ENCODE measurements around the gene ATRAID.

ATRAID gene

GRCh38 chr2:27214941-27215340 is 3.1 kb downstream of the ATRAID start:
- no peaks in the 10 kb centered on the region for H3K9me3 ChIP-seq (ENCODE audit: low read length)
- H3K27me3 ChIP-seq (ENCODE audit: insufficient read depth, low read length) = no peaks in the 10 kb centered on the region
- no peaks in the 10 kb centered on the region for H4K20me1 ChIP-seq (ENCODE audit: insufficient read depth, low read length)
- no peak for TF ChIP-seq EZH2 (IDR thresholded peaks at IDR 0.05; ENCODE audit: borderline replicate concordance, low read length)
- peaks cover 11% of the 10 kb centered on the region for H3K79me2 ChIP-seq (ENCODE audit: insufficient read depth, low read length)
- no peak overlapping the region for H2AFZ ChIP-seq (ENCODE audit: low read length)
- H3K36me3 ChIP-seq (ENCODE audit: insufficient read depth, low read length) = peaks cover 40% of the 10 kb centered on the region
- H3K9me2 ChIP-seq (ENCODE audit: low read depth, low read length) = no peaks in the 10 kb centered on the region
- no peak overlapping the region for H3K4me3 ChIP-seq (ENCODE audit: low read depth, low read length, poor library complexity, severe bottlenecking)
- H3F3A ChIP-seq (ENCODE audit: insufficient read depth, low read length) = no peaks in the 10 kb centered on the region
- no peak overlapping the region for H3K27ac ChIP-seq (ENCODE audit: low read depth, low read length, poor library complexity, severe bottlenecking)
- H3K4me2 ChIP-seq (ENCODE audit: low read length) = no peak overlapping the region
- H3K9ac ChIP-seq (ENCODE audit: low read length) = no peak overlapping the region
- H3K4me1 ChIP-seq (ENCODE audit: insufficient read depth, low read length, severe bottlenecking) = peaks cover 47% of the 10 kb centered on the region

GRCh38 chr2:27216416-27217137 is 4.7 kb downstream of the ATRAID start:
- Histone ChIP-seq H3K4me3 (ENCODE audit: low read depth, low read length, poor library complexity, severe bottlenecking) (peak overlapping the region; percentile 95), H2AFZ (ENCODE audit: low read length) (no peak overlapping the region), H3K9ac (ENCODE audit: low read length) (peak overlapping the region; percentile 99), H3K4me2 (ENCODE audit: low read length) (peak overlapping the region; percentile 86), H3K27me3 (ENCODE audit: insufficient read depth, low read length) (no peaks in the 10 kb centered on the region), H3K9me3 (ENCODE audit: low read length) (no peaks in the 10 kb centered on the region), H4K20me1 (ENCODE audit: insufficient read depth, low read length) (no peaks in the 10 kb centered on the region), H3K36me3 (ENCODE audit: insufficient read depth, low read length) (peaks cover 53% of the 10 kb centered on the region), H3K4me1 (ENCODE audit: insufficient read depth, low read length, severe bottlenecking) (peaks cover 32% of the 10 kb centered on the region), H3K27ac (ENCODE audit: low read depth, low read length, poor library complexity, severe bottlenecking) (peak overlapping the region; percentile 68), H3K79me2 (ENCODE audit: insufficient read depth, low read length) (peaks cover 11% of the 10 kb centered on the region), H3F3A (ENCODE audit: insufficient read depth, low read length) (no peaks in the 10 kb centered on the region), H3K9me2 (ENCODE audit: low read depth, low read length) (no peaks in the 10 kb centered on the region)
- no peak for TF ChIP-seq EZH2 (IDR thresholded peaks at IDR 0.05; ENCODE audit: borderline replicate concordance, low read length)
- TF ChIP-seq CTCF (IDR thresholded peaks at IDR 0.05; ENCODE audit: low read length) = no peak

DNA sequence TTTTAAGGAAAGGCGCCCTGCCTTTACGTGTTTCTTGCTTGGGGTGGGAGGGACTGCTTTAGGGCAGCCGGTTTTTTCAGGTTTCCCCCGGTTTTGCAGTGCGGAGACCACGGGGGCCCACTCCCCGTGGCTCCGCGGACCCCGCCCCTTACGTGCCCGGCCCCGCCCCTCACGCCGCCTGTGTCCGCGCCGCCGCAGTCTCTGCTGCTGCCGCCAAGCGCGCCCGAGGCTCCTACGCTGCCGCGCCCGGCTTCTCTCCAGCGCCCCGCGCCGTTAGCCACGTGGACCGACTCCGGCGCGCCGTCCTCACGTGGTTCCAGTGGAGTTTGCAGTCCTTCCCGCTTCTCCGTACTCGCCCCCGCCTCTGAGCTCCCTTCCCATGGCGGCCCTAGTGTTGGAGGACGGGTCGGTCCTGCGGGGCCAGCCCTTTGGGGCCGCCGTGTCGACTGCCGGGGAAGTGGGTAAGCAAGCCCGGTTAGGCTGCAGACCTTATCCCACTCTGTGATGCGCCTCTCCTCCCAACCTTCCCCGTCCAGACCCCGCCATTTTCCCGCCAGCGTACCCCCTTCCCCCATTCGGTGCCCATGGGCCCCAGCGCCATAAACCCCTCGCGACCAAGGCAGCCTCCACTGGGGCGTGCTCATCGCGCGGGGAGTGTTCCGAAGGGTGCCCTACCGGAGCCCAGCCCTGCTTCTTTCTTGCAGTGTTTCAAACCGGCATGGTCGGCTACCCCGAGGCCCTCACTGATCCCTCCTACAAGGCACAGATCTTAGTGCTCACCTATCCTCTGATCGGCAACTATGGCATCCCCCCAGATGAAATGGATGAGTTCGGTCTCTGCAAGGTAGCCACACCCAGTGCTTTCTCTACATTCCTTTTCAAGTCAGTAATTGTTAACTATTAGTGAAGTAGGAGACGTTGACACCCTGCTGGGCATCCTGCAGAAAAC is 5.6 kb downstream of the ATRAID start, which contains the start of gene CAD:
Gene CAD, plus strand, starts transcription at position 197 of the 949 bp plus-strand sequence. Its CDS starts 183 bp downstream, at position 380.
- TF ChIP-seq EZH2 (IDR thresholded peaks at IDR 0.05; ENCODE audit: borderline replicate concordance, low read length) (no peak), CTCF (IDR thresholded peaks at IDR 0.05; ENCODE audit: low read length) (0 out of 2 replicates have a peak, but pooled peaks have one; percentile 10)
- Histone ChIP-seq H3K9me2 (ENCODE audit: low read depth, low read length) (no peaks in the 10 kb centered on the region), H3K9ac (ENCODE audit: low read length) (peak within 1 kb of the TSS; percentile 99), H3K36me3 (ENCODE audit: insufficient read depth, low read length) (peaks cover 62% of the 10 kb centered on the region), H2AFZ (ENCODE audit: low read length) (no peak within 1 kb of the TSS), H3K27ac (ENCODE audit: low read depth, low read length, poor library complexity, severe bottlenecking) (peak within 1 kb of the TSS; percentile 76), H3K9me3 (ENCODE audit: low read length) (no peaks in the 10 kb centered on the region), H4K20me1 (ENCODE audit: insufficient read depth, low read length) (no peaks in the 10 kb centered on the region), H3K79me2 (ENCODE audit: insufficient read depth, low read length) (peaks cover 11% of the 10 kb centered on the region), H3K4me3 (ENCODE audit: low read depth, low read length, poor library complexity, severe bottlenecking) (peak within 1 kb of the TSS; percentile 95), H3K4me2 (ENCODE audit: low read length) (peak within 1 kb of the TSS; percentile 86), H3K27me3 (ENCODE audit: insufficient read depth, low read length) (no peaks in the 10 kb centered on the region), H3K4me1 (ENCODE audit: insufficient read depth, low read length, severe bottlenecking) (peaks cover 32% of the 10 kb centered on the region), H3F3A (ENCODE audit: insufficient read depth, low read length) (no peaks in the 10 kb centered on the region)
